DMS 273 (cell line): Measurements from ENCODE around the gene MRPL30.
"Not testable (repeated sequence)": the region's sequence is repeated elsewhere in the genome, so short reads cannot be mapped to it uniquely, and the experiment has no call there.

Experiments used
- DNase-seq: peaks from one replicate; lab custom pipeline; 2025; ENCODE audit not compliant: unreplicated experiment; lab: John Stamatoyannopoulos, UW

MRPL30 gene

DNA sequence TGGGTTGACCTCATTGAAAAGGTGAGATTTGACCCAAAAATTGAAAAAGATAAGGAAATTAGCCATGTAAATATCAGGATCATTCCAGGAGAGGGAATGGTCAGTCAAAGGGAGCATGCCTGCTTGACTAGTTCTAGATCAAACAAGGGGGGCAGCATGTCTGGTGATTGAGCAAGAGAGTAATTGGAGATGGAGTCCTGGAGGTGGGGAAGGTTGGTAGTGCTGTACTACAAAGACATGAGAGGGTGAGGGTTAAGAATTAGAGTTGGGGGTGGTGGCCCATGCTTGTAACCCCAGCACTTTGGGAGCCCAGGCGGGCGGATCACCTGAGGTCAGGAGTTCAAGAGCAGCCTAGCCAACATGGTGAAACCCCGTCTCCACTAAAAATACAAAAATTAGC is 2.0 kb downstream of the MRPL30 start:
- DNase-seq = no peak

DNA sequence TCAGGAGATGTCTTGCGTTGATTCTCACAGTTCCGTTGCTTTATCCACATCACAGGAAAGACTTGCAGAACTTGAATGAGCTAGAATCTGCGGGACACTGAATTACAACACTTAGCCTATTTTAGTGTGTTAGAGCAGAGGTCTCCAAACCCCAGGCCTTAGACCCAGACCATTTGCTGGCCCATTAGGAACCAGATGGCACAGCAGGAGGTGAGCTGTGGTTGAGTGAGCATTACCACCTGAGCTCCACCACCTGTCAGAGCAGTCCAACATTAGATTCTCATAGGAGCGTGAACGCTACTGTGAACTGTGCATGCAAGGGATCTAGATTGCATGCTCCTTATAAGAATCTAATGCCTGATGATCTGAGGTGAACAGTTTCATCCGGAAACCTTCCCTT is 3.8 kb downstream of the MRPL30 start:
- no peak for DNase-seq

DNA sequence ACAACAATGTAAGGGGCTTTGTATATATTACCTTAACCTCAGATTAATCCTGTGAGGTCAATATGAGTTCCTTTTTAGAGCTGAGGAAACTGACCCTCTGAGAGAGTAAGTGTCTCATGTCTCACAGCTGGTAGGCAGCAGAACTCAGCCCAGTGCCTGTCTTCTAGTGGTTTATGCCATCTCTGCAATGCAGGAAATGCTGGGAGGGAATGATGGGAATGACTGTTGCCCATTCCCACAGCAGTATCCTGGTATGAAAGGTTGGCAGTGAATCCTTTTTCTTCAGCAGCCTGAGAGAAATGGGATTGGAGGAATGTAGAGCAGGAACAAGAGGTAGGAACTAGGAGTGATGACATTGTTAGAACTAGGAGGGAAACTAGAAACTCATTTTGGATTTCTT is 6.0 kb downstream of the MRPL30 start:
- no peak for DNase-seq

DNA sequence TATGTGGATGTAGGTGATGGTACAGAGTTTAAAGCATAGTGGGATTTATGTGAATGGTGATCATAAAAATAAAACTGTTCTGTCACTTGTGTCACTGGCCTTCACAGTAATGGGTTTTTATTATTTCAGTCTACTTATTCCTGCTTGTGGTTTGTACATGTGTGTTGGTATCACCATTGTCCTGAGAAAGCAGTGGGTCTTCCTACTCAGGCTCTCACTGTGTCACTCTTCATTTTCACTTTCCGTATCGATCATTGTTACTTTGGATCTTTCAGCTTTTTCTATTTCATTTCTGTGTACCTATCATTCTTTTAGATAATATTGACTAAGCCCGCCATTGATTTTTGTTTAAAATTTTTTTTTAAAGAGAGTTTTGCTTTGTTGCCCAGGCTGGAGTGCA is 7.4 kb downstream of the MRPL30 start:
- DNase-seq = no peak

DNA sequence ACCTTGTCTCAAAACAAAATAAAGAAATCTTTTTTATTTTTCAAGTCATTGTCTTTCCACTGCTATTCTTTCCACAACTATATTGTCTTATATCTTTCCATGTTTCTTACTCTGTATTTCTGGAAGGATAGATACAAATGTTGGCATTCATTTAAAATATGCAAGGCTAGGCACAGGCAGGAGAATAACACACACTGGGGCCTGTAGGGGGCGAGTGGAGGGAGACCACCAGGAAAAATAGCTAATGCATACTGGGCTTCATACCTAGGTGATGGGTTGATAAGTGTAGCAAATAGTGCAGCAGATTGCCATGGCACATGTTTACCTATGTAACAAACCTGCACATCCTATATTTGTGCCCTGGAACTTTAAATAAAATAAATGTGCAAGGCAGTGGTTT is 9.6 kb downstream of the MRPL30 start:
- no peak for DNase-seq

DNA sequence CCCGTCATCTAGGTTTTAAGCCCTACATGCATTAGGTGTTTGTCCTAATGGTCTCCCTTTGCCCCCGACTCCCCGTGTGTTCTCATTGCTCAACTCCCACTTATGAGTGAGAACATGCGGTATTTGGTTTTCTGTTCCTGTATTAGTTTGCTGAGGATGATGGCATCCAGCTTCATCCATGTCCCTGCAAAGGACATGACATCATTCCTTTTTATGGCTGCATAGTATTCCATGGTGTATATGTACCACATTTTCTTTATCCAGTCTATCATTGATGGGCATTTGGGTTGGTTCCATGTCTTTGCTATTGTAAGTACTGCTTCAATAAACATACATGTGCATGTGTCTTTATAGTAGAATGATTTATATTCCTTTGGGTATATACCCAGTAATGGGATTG is 11.4 kb downstream of the MRPL30 start:
- not testable (repeated sequence) for DNase-seq

DNA sequence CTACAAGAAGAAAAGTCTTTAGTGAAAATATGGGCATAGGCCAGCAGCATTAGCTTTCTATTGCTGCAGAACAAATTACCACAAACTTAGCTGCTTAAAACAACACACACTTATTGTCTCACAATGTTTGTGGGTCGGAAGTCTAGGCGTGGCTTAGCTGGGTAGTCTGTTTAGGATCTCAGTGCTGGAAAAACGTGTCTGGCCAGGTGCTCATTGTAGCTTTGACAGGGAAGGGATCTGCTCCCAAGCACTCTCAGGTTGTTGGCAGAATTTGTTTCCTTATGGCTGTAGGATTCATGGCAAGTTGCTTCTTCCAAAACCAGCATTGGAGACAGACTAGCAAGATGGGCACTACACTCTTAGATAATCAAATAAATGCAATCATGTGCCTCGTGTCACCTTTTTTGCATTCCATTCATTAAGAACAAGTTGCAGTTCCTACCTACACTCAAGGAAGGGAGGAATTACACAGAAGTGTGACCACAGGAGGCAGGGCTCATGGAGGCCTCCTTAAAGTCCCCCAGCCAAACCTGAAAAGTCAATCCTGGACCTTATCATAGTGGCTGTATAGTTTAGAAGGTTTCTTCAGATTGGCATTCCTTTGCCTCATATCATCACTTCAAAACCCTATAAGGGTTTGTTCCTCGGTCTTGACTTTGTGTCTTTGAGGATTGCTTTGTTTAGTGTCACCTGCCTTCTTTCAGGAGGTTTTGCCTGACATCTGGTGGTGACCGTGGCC is 17.3 kb downstream of the MRPL30 start:
- DNase-seq = no peak

DNA sequence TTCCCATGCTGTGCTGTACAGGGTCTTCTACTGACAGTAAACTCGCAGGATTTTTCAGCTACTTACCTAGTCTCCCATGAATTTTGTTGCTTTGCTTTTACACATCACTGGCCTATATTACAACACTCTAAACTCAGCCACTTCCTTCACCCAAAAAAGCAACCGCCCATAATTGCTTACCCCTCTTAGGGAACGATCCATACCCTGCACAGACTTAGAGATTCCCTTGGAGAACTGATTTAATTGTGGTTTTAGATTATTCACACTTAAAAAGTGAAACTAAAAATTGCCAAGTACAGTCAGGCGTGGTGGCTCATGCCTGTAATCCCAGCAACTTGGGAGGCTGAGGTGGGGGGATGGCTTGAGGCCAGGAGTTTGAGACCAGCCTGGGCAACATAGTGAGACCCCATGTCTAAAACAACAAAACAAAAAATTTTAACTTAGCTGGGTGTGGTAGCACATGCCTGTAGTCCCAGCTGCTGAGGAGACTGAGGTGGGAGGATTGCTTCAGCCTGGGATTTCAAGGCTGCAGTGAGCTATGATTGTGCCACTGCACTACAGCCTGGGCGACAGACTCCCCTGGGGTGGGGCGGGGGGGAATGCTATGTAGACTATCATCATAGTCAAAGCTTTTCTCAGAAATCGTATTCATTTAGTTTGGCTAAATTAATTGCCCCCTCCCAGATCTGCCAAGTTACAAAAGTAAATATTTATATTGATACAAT is 19.3 kb downstream of the MRPL30 start:
- DNase-seq = no peak

DNA sequence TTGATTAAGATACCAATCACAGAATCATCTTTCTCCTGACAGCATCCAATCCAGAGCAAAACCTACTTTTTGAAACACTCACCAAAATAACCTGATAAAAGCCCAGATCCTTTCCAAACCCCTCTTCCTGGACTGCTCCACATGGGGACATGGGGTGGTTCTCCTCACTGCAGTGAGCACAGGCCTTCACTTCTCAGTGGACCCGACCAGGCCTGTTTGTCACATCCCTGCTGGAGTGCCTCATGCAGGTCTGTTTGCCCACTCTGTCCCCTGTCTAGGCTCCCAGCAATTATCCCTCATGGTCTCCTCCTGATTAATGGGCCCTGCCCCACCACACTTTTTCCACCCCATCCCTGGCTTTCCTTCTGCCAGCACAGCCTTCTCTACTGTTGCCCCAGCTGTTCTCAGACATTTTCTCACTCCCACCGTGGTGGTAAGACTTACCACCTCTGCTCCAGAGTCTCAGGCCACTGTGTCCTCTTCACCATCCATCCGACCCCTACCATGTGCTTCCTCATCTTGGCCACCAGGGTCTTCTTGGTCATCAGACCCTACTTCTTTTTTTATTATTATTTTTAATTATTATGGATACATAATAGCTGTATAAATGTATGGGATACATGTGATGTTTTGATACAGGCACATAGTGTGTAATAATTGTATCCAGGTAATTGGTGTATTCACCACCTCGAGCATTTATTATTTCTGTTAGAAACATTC is 21.1 kb downstream of the MRPL30 start:
- DNase-seq = no peak

DNA sequence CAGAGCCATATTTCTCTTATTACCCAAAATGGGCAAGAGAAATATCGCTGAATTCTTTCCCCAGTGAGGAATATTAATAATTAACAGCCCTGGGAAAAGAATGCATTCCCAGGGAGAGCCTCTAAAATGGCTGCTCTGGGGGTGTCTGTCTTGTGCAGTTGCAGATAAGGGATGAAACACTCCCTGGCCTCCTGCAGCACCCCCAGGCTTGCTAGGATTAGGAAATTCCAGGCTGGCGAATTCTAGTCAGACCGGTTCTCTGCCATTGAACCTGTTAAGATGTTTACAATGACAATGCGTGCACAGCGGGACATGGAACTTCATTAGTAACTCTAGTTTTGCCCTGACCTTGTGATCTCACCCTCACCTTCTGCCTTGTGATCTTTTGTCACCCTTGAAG is 24.5 kb downstream of the MRPL30 start:
- no peak for DNase-seq

DNA sequence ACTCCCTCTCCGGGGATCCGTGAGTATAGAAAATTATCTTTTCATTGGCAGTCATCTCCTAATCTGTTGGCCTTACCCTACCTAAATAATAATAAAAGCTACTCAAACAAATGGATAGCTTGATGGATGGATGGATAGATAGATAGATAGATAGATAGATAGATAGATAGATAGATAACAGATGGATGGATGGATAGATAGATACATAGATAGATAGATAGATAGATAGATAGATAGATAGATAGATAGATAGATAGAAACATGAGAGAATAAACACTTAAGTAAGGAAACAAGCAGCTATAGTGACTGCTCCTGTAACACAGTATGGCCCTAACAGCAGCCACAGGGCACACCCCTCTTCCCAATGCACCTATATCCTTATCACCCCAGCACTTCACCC is 35.1 kb downstream of the MRPL30 start:
- no peak for DNase-seq

DNA sequence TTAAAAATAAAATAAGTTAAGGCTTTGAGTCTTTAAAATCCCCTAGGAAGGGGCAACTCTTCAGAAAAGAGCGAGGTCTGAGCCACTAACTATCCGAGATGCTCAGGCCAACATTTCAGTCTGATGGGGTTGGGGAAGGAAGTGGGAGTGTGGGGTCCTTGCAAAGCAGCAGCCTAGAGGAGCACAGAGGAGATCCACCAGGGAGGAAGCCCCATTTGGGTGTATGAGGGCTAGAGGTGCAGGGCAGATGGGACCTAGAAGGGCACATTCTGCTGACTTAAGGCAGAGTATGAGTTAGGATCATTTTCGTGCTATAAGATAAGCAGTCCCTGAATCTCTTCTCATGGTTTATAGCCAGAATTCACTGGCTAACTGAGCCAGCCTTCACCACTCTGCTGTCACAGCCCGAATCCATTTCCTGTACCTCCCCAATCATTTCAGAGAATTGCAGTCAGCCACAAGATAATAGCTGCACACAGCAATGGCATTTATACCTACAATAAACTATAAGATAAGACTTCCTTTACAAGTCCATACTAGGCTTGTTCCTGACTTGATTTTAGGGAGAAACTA is 37.0 kb downstream of the MRPL30 start:
- DNase-seq = no peak

DNA sequence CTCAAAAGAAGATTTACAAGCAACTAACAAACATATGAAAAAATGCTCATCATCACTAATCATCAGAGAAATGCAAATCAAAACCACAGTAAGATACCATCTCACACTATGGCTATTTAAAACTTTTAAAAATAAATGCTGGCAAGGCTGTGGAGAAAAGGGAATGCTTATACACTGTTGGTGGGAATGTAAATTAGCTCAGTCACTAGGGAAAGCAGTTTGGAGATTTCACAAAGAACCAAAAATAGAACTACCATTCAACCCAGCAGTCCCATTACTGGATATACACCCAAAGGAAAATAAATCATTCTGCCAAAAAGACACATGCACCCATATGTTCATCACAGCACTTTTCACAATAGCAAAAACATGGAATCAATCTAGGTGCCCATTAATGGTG is 52.2 kb downstream of the MRPL30 start:
- not testable (repeated sequence) for DNase-seq

DNA sequence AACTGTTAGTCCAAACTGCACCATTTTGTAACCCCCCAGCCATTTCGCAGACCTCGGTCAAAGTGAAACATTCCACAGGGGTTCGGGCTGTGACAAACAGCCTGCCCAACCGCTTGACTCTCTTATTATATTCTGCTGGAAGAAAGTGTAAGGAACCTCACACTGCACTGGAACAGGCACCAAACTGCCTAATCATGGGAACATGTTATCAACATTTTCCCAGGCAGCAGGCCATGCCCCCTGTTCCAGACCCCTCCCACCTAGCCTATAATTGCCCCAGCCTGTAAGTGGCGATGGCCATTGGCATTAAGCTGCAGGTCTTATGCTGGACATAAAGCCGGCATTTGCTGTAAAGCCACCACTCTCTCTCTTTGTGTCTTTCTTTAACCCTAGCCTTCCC is 57.6 kb downstream of the MRPL30 start:
- no peak for DNase-seq

DNA sequence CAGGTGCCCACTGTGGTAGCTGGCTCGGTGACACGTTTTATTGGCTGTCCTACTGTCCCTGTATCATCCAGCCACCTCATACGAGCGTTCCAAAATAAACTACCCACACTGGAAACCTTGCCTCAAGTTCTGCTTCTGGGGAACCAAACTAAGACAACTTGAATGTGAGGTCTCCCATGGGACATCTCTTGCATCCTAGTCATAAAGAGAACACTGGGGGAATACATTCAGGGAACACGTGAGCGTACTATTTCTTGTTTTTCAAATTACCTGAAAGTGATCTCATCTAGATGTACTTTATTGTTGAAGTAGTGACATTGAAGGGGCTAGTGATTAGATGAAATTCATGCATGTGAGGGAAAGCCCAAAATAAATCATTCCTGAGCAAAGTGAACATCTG is 59.4 kb downstream of the MRPL30 start:
- DNase-seq = no peak

DNA sequence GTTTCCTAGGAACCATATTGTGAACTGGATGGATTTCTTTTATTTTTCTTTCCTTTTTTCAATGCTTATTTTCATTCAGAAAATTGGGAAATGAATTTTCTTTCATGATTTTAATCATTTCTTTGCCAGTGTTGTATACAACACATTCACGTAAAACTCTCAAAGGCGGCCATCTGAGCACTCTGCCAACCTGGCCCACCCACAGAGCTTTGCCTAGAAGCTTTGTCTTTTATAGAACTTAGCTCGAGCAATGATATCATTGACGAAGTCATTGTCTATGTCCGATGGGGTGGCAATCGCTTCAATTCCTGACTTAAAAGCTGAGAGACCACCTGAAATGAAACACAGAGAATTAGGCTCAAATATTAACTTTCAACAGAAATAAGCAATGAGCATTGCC is 61.2 kb downstream of the MRPL30 start:
- no peak for DNase-seq
